ENCODE data around the gene ZNF277.
"Not testable (repeated sequence)": the region's sequence is repeated elsewhere in the genome, so short reads cannot be mapped to it uniquely, and the experiment has no call there.

Gene ZNF277

DNA sequence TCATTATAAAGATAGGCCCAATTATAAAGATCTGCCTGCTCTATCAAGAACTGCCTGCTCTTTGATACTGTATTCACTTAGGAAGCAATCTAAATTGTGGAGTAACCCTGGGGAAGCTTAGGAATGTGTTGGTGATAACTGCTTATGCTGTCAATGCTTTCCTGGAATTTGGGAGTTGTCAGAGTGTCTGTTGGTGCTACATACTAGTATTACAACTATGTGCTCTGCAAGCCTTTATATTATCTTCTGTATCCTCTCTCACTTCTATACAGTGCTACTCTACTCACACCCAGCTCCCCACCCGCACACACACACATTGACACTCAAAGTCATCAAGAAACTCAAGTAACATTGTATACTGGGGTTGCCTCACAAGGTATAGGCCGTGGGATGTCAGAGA lies 6.1 kb downstream of the ZNF277 start:
- no peak for FAIRE-seq

DNA sequence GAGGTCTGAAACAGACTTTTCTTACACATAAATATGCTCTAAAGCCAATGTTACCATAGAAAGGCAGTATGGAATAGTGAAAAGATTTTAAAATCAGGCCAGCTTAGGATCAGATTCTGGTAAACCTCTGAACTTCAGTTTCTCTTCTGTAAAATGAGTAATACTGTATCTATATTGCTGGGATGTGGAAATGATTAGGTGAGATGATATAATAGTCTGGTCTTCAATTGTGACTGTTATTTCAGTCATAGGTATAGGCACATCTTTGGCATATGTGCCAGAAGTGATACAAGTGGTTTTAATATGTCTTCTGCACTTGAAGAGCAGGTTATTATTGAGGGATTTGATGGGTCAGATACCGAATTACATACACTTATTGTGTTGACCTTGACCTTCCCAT lies 7.2 kb downstream of the ZNF277 start:
- FAIRE-seq, result no peak

DNA sequence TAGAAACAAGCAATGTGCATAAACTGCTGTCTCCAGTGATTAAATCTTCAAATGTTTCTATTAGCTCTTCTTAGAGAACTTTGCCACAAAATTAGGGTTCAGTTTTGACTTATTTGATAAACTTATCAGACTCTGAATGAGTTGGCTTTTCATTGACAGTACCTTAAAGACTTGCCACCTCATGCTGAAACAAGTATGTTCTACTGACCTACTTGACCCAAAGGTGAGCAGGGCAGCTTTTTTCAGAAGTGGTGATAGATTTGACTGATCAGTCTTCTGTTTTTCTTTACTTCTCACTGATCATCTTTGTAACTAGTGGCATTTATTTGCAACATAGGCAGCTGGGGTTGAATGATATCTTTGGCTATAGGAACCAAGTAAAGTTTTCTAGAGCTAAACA lies 7.8 kb downstream of the ZNF277 start:
- FAIRE-seq, result no peak

DNA sequence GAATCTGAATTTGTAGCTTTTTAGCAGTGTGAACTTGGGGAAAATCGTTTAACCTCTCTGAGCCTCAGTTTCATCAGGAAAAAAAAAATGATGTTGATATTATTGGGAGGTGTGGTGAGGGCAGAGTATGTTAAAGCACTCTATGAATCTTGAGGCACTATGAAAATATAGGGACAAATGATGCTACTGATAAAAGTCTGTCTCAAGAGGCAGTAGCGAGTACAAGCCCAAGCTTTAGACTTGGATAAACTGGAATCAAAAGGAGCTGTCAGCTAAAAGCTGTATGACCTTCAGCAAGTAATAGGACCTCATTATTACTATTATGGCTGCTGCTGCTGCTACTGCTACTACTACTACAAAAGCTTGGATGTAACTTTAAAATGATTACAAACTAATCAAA lies 8.4 kb downstream of the ZNF277 start:
- FAIRE-seq, result no peak

DNA sequence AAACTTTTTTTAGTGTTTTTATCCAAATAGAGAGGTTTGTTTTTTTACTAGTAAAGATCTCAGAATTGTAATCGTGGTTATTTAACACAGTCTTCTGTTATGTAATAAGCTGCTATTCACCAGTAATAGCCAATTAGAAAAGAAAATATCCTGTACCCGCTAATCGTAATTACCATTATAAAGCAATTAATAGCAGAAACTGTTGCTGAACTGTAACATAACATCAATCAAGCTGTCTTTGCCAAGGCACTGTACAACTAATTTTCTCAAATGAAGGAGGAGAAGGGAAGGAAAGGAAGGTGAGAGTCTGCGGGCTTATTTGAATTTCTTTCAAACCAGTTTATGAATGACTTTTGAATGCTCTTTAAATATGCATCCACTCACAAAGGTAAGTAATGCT lies 9.3 kb downstream of the ZNF277 start:
- FAIRE-seq, result no peak

DNA sequence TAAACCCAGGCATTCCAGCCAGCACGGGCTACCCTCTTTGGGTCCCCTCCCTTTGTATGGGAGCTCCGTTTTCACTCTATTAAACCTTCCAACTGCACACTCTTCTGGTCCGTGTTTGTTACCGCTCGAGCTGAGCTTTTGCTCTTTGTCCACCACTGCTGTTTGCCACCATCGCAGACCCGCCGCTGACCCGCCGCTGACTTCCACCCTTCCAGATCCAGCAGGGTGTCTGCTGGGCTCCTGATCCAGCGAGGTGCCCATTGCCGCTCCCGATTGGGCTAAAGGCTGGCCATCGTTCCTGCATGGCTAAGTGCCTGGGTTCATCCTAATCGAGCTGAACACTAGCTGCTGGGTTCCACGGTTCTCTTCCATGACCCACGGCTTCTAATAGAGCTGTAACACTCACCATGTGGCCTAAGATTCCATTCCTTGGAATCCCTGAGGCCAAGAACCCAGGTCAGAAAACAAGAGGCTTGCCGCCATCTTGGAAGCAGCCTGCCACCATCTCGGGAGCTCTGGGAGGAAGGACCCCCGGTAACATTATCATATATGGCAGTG lies 14.5 kb downstream of the ZNF277 start:
- no peak for FAIRE-seq

DNA sequence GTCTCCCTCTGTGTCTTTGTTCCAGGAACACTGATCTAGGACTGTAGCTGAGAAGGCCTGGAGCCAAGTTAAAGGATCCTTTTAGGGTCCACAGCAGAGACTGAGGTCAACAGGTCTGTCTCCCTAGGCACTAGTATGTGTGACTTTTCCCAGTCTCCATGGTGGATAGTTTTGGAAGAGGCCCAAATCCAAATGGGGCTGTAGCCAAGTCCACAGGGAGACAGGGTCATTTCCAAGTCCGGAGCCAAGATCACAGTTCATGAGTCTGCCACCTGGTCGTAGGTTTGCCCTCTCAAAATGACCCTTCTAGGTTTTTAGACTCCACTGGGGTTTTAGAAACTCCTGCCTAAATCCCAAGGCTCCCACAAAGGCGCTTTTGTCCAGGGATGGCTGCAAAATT lies 16.8 kb downstream of the ZNF277 start:
- no peak for FAIRE-seq

DNA sequence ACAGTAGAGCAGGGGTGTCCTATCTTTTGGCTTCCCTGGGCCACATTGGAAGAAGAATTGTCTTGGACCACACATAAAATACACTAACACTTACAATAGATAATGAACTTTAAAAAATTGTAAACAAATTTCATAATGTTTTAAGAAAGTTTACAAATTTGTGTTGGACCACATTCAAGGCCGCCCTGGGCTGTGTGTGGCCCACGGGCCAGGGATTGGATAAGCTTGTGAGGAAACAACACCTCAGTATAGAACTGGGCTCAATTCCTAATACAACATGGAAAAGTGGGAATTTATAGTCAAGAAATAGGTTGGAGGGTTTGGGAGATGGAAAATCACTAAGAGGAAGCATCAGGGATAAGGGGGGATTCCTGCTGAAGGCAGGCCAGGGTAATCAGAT lies 17.7 kb downstream of the ZNF277 start:
- FAIRE-seq, result no peak

DNA sequence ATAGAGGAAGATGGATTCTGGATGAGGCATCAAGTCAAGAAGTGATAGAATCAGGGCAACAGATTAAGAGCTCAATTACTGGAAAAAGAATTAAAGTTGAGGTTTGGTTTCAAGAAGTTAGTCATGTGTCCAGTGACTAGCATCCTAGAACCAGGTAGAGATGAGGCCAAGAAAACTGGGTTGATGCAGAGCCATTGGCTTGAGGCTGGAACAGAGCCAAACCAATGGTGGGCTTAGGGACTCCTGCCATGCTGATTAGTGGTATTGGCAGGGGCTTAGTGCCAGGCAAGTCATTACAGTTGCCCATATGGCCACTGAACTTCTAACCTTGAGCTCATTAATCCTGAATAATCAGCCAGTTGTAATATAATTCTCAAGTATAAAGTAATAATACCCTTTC lies 18.5 kb downstream of the ZNF277 start:
- FAIRE-seq, result no peak

DNA sequence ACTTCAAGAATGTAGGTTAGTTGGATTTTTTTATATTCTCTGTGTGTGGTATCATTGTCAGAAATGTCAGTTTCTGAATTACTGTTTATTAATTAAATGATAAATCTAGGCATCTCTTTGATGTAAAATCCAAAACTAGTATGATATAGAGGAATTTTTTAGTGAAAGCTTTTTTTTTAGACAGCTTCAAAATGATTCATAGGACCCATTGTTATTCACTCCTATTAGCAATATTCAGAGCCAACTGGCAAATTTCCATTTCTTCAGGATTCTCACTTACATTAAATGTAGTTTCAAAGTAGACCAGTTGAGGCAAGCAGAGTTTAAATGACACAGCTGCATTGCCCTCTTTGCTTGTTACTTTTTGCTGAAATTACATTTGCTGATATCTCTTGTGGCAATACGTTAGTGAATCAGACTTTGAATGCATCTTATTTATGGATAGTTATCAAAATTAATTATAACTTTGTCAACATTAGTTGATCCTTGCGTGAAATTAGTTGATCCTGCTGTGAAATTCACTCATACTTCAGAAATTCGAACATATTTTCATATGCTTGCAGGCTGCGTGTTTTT lies 20.3 kb downstream of the ZNF277 start:
- no peak for FAIRE-seq

DNA sequence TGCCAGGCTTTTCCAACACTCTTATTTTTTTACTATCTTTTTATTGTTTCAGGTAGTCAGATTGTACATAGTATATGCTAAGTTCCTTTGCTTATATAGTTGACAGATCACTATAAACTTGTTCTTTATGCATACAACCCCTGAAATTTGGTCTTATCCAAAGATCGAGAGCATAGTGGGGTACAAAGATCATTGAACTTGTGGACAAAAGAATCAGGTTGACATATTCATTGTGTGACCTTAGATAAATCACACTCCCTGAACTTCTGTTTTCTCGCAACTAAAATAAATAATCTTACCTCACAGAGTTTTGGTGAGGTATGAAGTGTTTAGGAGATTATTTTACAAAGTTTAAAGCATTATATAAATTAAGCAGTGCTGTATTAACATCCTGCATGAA lies 22.1 kb downstream of the ZNF277 start:
- FAIRE-seq, result no peak

DNA sequence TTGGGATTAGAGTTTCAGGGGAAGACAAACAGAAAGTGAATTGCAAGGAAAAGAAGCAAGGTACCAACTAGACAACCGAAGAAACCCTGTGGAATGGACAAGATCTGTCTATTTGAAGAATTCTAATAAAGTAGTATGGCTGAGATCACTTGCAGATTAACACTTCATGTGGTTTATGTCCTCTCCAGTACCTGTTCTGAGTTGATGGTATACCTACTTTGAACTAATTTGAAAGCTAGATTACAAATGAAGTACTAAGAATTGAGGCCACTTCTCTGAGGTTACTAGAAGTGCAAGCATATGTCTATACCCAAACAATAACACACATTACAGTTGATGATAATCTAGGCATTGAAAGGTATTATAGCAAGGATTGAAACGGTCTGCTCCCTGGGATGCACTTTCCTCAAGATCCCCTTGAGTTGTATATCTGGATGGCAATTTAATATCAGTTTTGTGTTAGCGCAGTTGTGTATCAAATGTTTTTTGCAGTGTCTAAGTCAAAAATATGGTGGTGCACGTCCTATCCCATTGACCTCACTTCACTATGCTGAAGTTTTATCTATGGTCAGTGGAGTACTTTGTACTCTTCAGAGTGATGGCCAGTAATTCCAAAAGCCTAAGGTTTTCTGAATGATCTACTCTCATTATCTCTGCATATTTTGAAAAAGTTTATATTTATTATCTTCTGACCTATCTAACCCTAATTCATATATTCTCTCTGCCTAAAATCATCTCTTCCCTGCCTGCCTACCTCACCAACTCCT lies 25.9 kb downstream of the ZNF277 start:
- no peak for FAIRE-seq

DNA sequence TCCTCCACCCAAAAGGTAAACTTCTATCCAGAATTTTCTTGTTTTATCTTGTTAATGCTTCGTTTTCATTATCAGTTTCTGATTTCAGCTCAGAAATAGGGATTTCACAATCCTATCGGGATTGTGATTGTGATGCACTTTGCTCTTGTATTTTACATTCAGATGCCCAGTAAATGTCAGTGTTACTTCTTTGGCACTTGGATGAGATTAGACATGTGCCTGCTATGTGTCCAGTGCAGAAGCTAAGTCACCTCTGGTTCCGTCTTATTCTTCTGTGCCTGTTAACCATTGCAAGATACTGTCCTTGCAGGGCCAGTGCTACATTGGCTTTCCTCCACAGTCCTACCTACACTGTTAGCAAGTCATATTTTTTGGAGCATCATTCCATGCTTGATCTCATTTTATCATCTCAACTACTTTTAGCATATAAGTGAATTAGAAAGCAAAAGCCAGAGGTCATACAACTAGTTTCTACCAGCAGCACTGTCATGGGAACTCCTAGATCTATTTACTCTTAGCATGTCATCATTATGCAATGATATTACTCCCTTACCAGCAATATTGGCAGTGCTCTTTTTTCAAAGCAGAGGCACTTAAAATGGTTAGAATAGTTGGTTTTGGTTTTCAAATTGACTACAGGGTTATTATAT lies 26.7 kb downstream of the ZNF277 start:
- FAIRE-seq, result no peak

DNA sequence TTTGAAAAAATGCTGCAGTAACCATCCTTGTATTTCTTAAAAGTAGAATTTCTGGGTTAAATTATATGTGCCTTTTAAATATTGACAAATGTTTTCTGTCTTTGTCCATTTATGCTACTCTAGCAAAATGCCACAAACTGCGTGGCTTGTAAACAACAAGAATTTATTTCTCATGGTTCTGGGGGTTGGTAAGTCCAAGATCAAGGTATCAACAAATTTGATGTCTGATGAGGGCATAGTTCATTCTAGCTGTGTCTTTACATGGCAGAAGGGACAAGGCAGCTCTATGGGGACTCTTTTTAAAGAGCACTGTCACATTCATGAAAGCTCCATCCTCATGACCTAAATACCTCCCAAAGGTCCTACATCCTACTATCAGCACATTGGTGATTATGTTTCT lies 27.7 kb downstream of the ZNF277 start:
- no peak for FAIRE-seq

DNA sequence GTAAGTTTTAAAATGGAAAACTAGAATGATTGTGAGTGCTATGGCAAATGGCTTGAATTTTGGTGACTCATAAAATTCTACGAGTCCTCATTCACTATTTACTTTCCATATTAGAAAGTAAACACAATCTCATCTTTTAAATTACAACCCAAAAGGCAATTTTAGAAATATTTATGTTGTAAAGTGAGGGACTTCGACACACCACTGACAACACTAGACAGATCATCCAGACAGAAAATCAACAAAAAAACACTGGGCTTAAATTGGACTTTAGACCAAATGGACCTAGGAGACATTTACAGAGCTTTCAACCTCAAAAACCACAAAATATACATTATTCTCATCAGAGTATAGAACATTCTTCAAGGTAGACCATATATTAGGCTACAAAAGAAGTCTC lies 30.1 kb downstream of the ZNF277 start:
- no peak for FAIRE-seq

DNA sequence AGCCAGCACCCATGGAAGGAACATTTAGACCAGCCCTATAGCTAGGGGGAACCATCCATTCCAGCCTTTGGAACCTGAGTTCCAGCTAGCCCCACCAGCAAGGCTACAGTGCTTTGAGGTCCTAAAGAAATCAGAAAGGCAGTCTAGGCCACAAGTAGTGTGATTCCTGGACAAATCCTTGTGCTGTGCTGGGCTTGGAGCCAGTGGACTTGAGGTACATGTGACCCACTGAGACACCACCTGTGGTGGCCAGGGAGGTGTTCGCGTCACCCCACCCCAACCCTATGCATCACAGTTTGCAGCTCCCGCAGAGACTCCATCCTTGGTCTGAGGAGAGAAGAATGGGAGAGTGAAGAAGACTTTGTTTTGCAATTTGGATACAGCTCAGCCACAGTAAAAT lies 31.8 kb downstream of the ZNF277 start:
- no peak for FAIRE-seq

DNA sequence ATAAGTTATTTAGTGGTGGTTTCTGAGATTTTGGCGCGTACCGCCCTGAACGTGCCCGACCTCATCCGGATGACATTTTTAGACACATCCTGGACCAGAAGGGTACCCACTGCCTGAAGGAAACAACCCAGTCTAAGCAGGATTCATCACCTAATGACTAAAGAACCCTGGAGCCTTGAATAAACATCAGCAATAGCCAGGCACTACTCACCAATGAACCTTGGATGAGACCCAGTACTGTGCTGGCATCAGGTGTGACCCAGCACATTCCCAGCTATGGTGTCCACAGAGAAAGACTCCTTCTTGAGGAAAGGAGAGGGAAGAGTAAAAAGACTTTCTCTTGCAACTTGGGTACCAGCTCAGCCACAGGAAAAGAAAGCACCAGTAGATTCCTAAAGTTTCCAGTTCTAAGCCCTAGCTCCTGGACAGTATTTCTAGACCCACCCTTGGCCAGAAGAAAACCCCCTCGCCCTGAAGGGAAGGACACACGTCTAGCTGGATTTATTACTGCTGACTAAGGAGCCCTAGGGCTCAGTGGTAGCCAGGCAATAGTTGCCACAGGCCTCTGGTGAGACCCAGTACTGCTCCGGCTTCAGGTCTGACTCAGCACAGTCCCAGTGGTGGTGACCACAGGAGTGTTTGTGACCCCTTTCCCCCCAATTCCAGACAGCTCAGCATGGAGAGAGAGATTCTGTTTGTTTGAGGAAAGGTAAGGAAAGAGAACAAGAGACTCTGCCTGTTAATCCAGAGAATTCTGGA lies 32.5 kb downstream of the ZNF277 start:
- FAIRE-seq, result no peak

DNA sequence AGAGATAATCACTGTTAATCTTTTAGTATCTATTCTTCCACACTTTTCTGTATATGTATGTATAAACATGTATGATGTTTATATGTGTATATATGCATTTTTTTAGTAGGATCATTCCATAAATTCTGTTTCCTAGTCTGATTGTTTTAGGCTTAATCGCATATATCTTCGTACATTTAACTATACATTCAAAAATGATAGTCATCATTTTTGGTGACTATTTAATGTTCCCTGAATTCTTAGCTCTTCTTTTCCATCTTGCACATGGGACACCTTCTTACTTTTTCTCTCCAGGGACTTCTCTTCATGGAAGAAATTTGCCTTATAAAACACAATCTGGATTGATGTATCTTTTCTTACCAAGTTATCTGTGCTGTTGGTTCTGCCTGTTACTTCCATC lies 42.1 kb downstream of the ZNF277 start:
- no peak for FAIRE-seq

DNA sequence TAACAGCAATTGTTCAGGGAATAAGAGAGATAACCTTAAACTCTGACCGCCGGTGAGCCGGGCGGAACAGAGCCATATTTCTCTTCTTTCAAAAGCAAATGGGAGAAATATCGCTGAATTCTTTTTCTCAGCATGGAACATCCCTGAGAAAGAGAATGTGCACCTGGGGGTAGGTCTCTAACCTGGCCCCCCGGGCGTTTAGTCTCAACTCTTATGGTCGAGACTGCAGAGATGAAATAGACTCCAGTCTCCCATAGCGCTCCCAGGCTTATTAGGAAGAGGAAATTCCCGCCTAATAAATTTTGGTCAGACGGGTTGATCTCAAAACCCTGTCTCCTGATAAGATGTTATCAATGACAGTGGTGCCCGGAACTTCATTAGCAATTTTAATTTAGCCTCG lies 43.5 kb downstream of the ZNF277 start:
- not testable (repeated sequence) for FAIRE-seq

DNA sequence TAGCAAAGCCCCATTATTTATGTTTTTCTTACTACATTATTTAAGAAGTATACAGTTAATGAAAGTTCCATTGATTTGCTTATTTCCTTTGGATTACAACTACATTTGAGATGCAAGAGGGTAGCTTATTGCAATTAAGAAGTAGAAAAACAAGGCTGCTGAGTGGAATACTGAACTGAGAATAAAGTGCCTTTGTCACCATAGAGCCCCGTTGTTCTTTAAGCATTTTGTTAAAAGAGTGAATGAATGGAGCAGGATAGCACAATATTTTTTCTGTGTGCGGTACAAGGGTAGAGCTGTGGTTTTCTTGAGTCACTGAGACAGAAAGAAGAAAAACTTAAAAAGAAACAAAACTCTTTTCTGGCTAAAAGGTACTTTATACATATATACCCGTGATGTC lies 45.6 kb downstream of the ZNF277 start:
- FAIRE-seq, result no peak

DNA sequence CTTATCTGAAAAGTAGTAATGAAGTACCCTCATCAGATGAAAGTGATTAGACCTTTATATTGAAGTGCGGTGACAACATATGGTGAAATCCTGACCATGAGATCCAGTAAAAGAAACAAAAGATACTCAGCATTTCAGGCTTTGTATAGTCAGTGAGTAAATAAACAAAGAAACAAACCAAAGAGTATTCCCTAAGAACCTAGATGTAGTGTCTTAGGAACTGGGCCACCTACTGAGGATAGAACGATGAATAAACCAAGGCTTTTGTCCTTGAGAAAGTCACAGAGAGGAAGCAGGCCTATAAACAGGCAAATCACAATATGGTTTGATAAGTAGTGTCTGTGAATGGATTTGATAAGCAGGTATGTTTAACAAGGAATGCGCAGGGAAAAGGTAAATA lies 46.2 kb downstream of the ZNF277 start:
- FAIRE-seq, result no peak

DNA sequence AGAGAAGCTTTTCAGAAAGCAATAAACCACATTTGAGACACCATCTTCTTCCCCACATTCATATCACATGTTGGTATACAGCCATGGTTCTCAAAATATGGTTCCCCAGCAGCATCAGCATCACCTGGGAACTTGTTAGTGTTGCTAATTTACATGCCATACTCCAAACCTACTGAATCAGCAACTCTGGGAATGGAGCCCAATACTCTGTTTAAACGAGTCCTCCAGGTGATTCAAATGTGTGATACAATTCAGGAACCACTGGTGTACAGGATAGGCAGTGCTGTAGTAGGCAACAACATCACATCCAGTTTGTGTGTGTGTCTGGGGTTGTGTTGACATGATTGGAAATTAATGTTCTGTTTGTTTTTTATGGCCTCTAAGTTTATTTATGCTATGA lies 47.7 kb downstream of the ZNF277 start:
- no peak for FAIRE-seq

DNA sequence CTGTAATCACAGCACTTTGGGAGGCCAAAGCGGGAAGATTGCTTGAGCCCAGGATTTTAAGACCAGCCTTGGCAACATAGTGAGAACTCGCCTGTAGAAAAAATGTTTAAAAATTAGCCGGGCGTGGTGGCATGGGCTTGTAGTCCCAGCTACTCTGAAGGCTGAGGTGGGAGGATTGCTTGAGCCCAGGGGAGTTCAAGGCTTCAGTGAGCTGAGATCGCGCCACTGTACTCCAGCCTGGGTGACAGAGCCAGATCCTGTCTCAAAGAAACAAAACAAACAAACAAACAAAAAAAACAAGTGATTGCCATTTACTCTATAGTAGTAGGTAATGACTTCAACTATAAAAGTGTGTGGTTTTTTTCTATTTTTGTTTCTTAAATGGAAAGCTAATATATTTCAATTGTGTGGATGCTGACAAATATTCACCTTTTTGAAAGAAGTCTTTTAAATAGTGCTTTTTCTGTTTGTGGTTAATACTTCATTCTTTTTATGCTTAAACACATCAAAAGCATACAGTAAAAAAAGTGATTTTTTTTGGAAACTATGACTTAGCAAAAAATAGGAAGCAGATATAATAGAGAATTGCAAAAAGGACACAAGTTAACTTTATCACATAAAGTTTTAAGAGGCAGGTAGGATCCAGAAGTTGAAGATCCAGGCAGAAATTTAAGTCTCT lies 48.4 kb downstream of the ZNF277 start:
- no peak for FAIRE-seq

Measured in colon (tissue), 2 donors.